COLO668 (cell line): ENCODE results near the gene CFAP119.
A peak's percentile ranks its signal among the peaks of the same experiment; 100 is the strongest.

Source experiments
- DNase-seq: peaks from one replicate; lab custom pipeline; 2025; ENCODE audit not compliant: unreplicated experiment; lab: John Stamatoyannopoulos, UW

The CFAP119 gene

DNA sequence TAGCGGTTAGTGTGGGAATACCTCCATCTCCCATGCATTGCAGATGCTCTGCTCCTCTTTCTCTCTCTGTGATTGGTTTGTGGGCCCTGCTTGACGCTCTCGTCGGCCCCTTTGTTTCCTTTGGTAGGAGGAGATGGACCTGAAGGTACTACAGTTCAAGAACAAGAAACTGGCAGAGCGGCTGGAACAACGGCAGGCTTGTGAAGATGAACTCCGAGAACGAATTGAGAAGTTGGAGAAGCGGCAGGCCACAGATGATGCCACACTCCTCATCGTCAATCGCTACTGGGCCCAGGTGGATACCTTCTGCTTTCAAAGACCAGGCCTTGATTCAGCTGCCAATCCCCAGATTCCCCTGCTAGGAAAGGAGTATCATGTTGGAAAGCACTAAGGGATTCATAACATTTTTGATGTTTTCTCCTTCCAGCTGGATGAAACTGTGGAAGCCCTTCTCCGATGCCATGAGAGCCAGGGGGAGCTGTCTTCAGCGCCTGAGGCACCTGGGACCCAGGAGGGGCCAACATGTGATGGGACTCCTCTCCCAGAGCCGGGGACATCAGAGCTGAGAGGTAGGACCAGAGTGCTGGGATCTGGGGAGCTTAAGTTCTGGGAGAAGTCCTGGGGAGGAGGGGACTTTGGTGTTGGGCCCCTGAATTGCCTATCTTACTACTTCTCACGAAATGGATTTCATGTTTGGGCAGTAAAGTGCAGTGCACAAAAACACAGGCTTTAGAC is 1.3 kb upstream of the CFAP119 start:
- DNase-seq: no peak

DNA sequence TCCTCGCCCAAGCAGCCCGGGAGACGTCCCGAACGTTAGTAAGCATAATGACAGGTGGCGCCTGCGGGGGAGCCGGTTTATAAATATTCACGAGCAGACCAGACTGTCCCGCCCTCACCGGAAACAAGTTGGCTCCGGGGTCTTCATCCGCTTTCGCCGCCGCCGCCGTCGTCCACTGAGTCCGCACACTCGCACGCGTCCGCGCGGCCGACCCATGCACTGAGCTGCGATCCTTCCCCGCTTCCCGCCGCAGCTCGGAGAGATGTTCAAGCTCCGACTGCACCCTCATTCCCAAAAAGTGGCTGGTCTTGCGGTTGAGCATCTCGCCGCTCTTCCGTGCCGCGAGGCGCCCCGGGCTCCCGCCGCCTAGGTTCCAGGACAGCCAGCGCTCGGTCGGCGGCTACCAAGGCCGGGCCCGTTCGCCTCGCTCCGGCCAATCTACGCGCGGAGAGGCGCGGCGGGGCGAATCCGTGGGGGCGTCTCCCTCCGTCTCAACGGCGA is 385 bp downstream of the CFAP119 start:
- peak; percentile 67 for DNase-seq

- DNase-seq: no peak
Measured at GRCh38 chr16:30760577-30761426, 1.1 kb downstream of the CFAP119 start.

DNA sequence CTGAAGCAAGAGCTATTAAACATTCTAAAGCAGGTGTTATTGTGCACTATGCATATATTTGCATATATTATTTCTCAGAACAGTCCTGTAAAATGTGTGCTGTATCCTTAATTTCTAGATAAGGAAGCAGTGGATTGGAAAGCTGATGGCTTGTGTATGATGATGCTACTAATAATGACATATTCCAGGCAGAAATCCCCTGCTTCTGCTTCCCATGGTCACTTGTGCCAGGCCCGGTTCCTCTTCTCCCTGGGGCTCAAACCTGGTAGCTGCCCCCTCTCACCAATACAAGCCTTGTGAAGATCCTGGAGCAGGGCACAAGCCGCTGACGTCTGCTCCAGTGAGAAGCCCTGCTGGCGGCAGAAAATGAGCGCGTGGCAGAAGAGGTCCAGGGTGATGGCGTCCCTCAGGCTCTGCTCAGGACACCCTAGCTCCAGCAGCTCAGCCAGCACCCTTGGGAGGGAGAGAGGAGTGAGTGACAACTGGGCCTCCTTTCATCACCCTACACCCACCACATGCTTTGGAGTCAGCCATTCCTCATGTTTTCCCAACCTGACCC is 1.8 kb downstream of the CFAP119 start:
- DNase-seq: no peak

DNA sequence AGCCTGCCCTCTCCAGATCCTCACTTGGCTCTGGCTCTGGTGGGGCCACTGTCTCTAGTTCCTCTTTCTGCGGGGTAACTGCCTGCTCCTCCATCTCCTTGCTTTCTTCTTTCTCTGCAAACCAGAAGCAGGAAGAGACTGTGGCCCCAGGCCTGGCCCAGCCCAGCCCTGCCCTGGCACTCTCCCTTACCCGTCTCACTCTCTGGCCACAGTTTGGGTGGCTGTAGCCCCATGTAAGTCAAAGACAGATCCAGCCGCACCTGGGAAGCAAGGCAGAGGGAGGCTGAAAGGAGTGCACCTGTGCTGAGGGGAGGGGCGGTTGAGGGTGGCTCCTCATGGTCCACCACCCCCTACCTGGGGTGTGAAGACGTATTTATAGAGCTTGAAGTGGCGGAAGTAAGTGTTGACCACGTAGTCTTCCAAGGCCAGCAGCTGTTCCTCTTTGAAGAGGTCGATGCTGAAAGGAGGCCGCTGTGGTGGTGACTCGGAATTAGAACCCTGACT is 2.8 kb downstream of the CFAP119 start:
- DNase-seq: no peak

DNA sequence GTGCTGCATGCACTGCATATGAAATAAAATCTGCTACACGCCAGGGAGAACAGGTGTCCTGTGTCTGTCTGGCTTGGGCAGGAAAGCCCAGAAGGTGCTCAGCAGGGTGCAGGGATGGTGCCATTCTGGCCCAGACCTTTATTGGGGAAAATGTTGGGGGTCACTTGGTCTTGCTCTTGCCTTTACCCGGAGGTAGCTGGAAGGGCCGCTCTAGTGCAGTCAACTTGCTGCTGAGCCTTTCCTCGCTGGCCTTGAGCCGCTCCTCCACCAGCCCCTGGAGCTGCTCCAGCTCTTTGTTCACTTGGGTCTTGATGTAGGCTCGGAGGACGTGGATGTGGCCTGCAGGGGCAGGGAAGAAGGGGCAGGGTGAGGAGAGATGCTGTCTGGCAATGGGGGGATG is 4.5 kb downstream of the CFAP119 start:
- DNase-seq: no peak

- no peak for DNase-seq
Measured at GRCh38 chr16:30756781-30757100, 5.1 kb downstream of the CFAP119 start.

DNA sequence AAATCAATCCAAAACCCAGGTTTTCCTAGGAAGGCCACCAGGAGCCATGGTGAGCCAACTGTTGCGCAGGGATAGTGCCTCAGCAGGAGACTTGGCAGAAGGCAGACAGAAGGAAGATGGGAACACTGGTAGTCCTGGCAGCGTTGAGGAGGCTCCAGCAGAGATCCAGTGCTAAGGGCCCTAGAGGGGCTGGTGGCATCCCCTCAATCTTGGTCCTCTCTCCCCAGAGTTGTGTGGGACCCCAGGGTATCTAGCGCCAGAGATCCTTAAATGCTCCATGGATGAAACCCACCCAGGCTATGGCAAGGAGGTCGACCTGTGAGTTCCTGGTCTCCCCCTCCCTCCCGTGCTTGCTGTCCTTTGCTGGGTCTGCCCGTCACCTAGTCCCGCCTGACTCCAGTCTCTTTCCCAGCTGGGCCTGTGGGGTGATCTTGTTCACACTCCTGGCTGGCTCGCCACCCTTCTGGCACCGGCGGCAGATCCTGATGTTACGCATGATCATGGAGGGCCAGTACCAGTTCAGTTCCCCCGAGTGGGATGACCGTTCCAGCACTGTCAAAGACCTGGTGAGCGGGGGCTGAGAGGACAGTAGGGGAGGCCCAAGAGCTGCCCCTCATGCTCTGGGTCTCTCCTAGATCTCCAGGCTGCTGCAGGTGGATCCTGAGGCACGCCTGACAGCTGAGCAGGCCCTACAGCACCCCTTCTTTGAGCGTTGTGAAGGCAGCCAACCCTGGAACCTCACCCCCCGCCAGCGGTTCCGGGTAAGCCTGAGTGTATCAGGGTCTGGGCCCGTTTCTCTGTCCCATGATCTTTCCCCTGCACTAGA is 5.7 kb downstream of the CFAP119 start:
- no peak for DNase-seq

- no peak for DNase-seq
Measured at GRCh38 chr16:30753596-30753995, 8.3 kb downstream of the CFAP119 start.

DNA sequence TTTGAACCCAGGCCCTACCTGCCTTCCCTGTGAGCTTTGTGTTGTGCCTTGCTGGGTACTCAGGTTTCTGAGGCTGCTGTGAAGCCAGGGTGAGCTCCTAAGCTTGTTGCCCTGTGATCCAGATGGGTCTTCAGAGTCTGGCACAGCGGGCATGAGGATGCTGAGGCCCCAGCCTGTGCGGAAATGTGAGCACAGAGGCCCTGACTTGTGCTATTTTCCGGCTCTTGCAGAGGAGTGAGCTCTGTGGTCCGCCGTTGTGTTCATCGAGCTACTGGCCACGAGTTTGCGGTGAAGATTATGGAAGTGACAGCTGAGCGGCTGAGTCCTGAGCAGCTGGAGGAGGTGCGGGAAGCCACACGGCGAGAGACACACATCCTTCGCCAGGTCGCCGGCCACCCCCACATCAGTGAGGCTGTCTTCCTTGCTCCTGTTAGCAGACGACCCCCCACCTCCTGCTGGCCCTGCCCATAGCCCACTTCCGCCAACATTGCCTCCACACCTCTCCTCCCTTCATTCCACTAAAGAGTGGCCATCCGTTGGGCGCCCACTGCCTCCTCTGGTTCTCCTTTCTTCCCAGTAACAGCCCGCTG is 10.9 kb downstream of the CFAP119 start:
- no peak for DNase-seq

DNA sequence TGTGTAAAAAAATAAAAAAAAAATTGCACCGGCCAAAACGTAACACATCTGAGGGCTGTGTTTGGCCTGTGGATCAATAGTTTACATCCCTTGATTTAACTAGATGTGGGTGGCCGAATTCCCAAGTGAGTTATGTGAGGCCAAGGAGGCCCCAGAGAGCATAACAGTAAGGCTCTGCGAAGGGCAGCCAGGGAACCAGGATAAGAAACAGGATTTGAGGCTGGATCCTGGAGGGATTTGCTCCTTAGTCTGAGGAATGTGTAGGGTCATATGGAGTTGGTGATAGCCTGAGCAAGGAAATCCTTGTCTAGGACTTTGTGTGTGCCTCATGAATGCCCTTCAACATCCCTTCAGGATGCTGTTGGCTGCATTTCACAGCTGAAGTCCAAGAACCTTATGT is 11.7 kb downstream of the CFAP119 start:
- no peak for DNase-seq

DNA sequence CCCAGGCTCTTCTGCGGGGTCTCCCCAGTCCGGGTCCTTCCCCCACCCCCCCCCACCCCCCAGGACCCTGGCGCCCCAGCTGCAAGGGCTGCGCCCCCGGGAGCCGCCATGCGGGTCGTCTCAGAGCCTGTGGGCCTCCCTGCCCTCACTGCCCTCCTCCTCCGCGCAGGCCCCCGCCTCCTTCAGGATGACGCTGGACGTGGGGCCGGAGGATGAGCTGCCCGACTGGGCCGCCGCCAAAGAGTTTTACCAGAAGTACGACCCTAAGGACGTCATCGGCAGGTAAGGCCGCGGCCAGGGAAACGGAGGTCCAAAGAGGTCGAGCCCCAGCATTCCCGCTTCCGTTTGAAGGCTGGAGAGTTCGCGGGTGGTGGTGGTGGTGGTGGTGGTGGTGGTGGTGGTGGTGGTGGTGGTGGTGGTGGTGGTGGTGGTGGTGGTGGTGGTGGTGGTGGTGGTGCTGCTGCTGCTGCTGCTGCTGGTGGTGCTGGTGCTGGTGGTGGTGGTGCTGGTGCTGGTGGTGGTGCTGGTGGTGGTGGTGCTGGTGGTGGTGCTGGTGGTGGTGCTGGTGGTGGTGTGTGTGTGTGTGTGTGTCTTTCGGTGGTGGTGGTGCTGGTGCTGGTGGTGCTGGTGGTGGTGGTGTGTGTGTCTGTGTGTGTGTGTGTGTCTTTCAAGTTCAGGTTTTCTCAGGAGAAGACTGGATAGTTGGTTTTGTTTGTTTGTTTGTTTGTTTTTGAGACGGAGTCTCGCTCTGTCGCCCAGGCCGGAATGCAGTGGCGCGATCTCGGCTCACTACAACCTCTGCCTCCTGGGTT is 13.0 kb downstream of the CFAP119 start:
- peak; percentile 35 for DNase-seq

- DNase-seq: peak; percentile 99
Measured at GRCh38 chr16:30747799-30748633, 13.8 kb downstream of the CFAP119 start, which contains the start of gene PHKG2. Gene PHKG2 (plus strand): TSS chr16:30748425. CDS start chr16:30748821, 396 bp downstream.

- no peak for DNase-seq
Measured at GRCh38 chr16:30747331-30747730, 14.5 kb downstream of the CFAP119 start.

DNA sequence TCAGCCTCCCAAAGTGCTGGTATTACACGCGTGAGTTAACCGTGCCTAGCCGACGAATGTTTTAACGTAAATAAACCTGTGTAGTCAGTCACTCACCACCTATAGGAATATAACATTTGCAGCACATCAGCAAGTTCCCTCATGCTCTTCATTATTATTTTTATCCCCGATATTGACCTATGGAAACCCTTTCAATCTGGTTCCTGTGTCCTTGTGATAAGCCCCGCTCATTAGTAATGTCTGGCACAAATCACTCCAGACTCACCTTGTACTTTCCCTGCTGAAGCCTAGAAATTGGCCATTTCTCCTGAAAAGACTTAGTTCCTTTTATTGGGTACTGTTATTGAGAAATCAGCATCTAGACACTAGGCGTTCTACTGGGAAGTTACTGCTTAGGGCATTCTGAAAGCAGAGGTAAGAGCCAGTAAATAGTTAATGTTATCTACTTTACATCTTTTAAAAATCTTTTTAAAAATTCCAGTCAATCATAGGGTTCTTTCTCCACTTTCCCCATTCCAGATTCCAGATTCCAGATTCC is 15.2 kb downstream of the CFAP119 start:
- no peak for DNase-seq

GRCh38 chr16:30745082-30745481 is 16.8 kb downstream of the CFAP119 start:
- DNase-seq: no peak

- DNase-seq: no peak
Measured at GRCh38 chr16:30744183-30744582, 17.7 kb downstream of the CFAP119 start.

DNA sequence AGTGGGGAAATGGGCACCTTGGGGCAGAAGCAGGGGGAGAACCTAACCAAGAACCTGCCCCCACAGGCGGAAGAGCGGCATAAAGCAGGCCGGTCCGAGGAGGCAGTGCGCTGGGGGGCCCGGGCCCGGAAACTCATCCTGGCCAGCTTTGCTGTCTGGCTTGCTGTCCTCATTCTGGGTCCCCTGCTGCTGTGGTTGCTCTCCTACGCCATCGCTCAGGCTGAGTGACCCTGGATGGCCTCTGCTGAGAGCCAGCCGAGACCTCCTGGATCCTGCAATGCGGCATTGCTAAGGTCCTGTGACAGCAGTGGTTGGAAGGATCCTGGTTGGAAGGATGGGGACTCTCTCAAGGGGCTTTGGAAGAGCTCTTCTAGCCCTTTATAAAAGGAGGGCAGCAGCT is 18.1 kb downstream of the CFAP119 start:
- no peak for DNase-seq
